Testis (tissue), 2 donors: ENCODE measurements around the gene MPL.

Experiments
- CTCF ChIP-seq, 3 experiments: fragments of 450-650 bp in 2 of 3; fragments of 200-600 bp in 1 of 3; sonication (generic) in 1 of 3; IDR thresholded peaks; one replicate each; pipeline ENCODE4 v1.5.1; 2016 to 2019; ENCODE audit warnings: antibody characterized with exemption in 3 of 3, mild to moderate bottlenecking in 2 of 3, moderate library complexity in 1 of 3
- POLR2A ChIP-seq: fragments of 450-650 bp; IDR thresholded peaks from one replicate; pipeline ENCODE4 v1.6.1; 2017; ENCODE audit warnings: antibody characterized with exemption, mild to moderate bottlenecking, moderate library complexity

GRCh38 chr1:43382027-43382779 lies 44.6 kb downstream of the MPL start:
- no peak for TF ChIP-seq CTCF (IDR thresholded peaks at IDR 0.05)
- no peak for TF ChIP-seq POLR2A
